ENCODE data around the gene GREM1.

GRCh38 chr15:32735989-32736700 lies 18.3 kb downstream of the GREM1 start:
- TF ChIP-seq POLR2A (IDR thresholded peaks at IDR 0.05; ENCODE audit: low read depth, low read length) (no peak), POLR2AphosphoS5 (IDR thresholded peaks at IDR 0.05; ENCODE audit: low read depth, low read length) (no peak), TAF1 (IDR thresholded peaks at IDR 0.05; ENCODE audit: borderline replicate concordance, low read depth, low read length) (no peak)
